Vagina (tissue), 2 donors: ENCODE results near the gene GTF3C5. TPM values are rescaled to one million over a fixed set of nuclear protein-coding genes. Genes with fewer than 3 reads are reported as not detected.
"Not testable (repeated sequence)": the region's sequence is repeated elsewhere in the genome, so short reads cannot be mapped to it uniquely, and the experiment has no call there.

ENCODE experiments used
- DNase-seq, 2 donors: peaks; one replicate each; pipeline ENCODE4 v3.0.0-alpha.2; 2017; ENCODE audit errors: extremely low spot score in 2 of 2
- H3K27ac ChIP-seq: fragments of 200-600 bp; sonication (generic); one replicate; pipeline ENCODE4 v1.5.1; 2019
- H3K27me3 ChIP-seq: fragments of 200-600 bp; sonication (generic); one replicate; pipeline ENCODE4 v1.5.1; 2019
- H3K36me3 ChIP-seq, 2 donors: fragments of 200-600 bp; sonication (generic); one replicate each; pipeline ENCODE4 v1.5.1; 2017 to 2019
- H3K4me1 ChIP-seq: fragments of 200-600 bp; sonication (generic); one replicate; pipeline ENCODE4 v1.5.1; 2019
- H3K4me3 ChIP-seq, 2 donors: fragments of 200-600 bp; sonication (generic); 1 replicate in 1 of 2; 2 replicates in 1 of 2; pipeline ENCODE4 v1.5.1; 2016 to 2019
- H3K9me3 ChIP-seq: fragments of 200-600 bp; sonication (generic); one replicate; pipeline ENCODE4 v1.5.1; 2019
- CTCF ChIP-seq, 3 experiments: fragments of 450-650 bp in 2 of 3; fragments of 200-600 bp in 1 of 3; sonication (generic) in 1 of 3; IDR thresholded peaks; one replicate each; pipeline ENCODE4 v1.5.1; 2017 to 2019; ENCODE audit warnings: antibody characterized with exemption in 3 of 3, mild to moderate bottlenecking in 2 of 3, moderate library complexity in 2 of 3
- POLR2A ChIP-seq, 2 donors: fragments of 450-650 bp; IDR thresholded peaks; one replicate each; pipeline ENCODE4 v1.6.1; 2017; ENCODE audit warnings: antibody characterized with exemption in 2 of 2, mild to moderate bottlenecking in 2 of 2, moderate library complexity in 2 of 2
- POLR2AphosphoS5 ChIP-seq, 2 donors: sonication (generic); formaldehyde crosslinking; IDR thresholded peaks; one replicate each; pipeline ENCODE4 v1.9.0; 2017; ENCODE audit warnings: antibody characterized with exemption in 2 of 2, mild to moderate bottlenecking in 2 of 2, low read depth in 1 of 2; ENCODE audit not compliant: insufficient read depth in 1 of 2
- intact Hi-C: fragments of 100-400 bp; cut with DNase I; formaldehyde crosslinking; loops from one replicate; pipeline ENCODE4 v1.15.1; 2023
- total RNA-seq: library from RNA; depleted of rRNA; stranded (reverse); fragments of >200 nt; gene quantifications from one replicate; pipeline ENCODE4 v1.2.3, GENCODE V29; 2016

GTF3C5 gene
- total RNA-seq, 1 donor from 2014 or later: 53.8 TPM

GRCh38 chr9:132988244-132989013 is 42.4 kb upstream of the GTF3C5 start:
- no peaks in the 10 kb centered on the region for H3K27me3 ChIP-seq
- TF ChIP-seq POLR2A (IDR thresholded peaks at IDR 0.05): no peak
- no peak for DNase-seq
- H3K27ac ChIP-seq: no peak overlapping the region
- intact Hi-C loops: no loop called here
- H3K36me3 ChIP-seq: no peaks in the 10 kb centered on the region
- H3K9me3 ChIP-seq: no peaks in the 10 kb centered on the region
- H3K4me3 ChIP-seq: no peak overlapping the region
- H3K4me1 ChIP-seq: no peaks in the 10 kb centered on the region

- no peaks in the 10 kb centered on the region for H3K36me3 ChIP-seq
- no peaks in the 10 kb centered on the region for H3K27me3 ChIP-seq
- TF ChIP-seq POLR2AphosphoS5 (IDR thresholded peaks at IDR 0.05; ENCODE audit: insufficient read depth in 1 of 2, low read depth in 1 of 2): no peak
- no peak for TF ChIP-seq CTCF (IDR thresholded peaks at IDR 0.05)
- TF ChIP-seq POLR2A (IDR thresholded peaks at IDR 0.05): no peak
- no peak overlapping the region for H3K27ac ChIP-seq
- no peaks in the 10 kb centered on the region for H3K9me3 ChIP-seq
- H3K4me1 ChIP-seq: peaks cover under 1% of the 10 kb centered on the region
- intact Hi-C loops: no loop called here
- H3K4me3 ChIP-seq: no peak overlapping the region
- DNase-seq: no peak
Measured at GRCh38 chr9:132989014-132989310, 41.8 kb upstream of the GTF3C5 start.

- intact Hi-C loops: no loop called here
- H3K36me3 ChIP-seq: no peaks in the 10 kb centered on the region
- H3K4me3 ChIP-seq: no peak overlapping the region
- TF ChIP-seq POLR2A (IDR thresholded peaks at IDR 0.05): no peak
- H3K9me3 ChIP-seq: no peaks in the 10 kb centered on the region
- no peak for DNase-seq
- H3K27me3 ChIP-seq: no peaks in the 10 kb centered on the region
- H3K27ac ChIP-seq: no peak overlapping the region
- peaks cover 5% of the 10 kb centered on the region for H3K4me1 ChIP-seq
Measured at GRCh38 chr9:132989414-132989996, 41.3 kb upstream of the GTF3C5 start.

GRCh38 chr9:132989998-132990557 is 40.7 kb upstream of the GTF3C5 start:
- intact Hi-C loops, H3K27ac ChIP-seq, H3K4me1 ChIP-seq, H3K36me3 ChIP-seq, DNase-seq, H3K4me3 ChIP-seq, H3K9me3 ChIP-seq, H3K27me3 ChIP-seq: not testable (repeated sequence)

- Histone ChIP-seq H3K27ac (no peak overlapping the region), H3K9me3 (no peaks in the 10 kb centered on the region), H3K36me3 (no peaks in the 10 kb centered on the region), H3K27me3 (no peaks in the 10 kb centered on the region), H3K4me1 (peaks cover 10% of the 10 kb centered on the region), H3K4me3 (no peak overlapping the region)
- TF ChIP-seq POLR2A (IDR thresholded peaks at IDR 0.05) (no peak), POLR2AphosphoS5 (IDR thresholded peaks at IDR 0.05; ENCODE audit: insufficient read depth in 1 of 2, low read depth in 1 of 2) (no peak), CTCF (IDR thresholded peaks at IDR 0.05) (no peak)
- no peak for DNase-seq
- intact Hi-C loops: no loop called here
Measured at GRCh38 chr9:132990781-132991180, 40.0 kb upstream of the GTF3C5 start.

- intact Hi-C loops: no loop called here
- no peaks in the 10 kb centered on the region for H3K9me3 ChIP-seq
Measured at GRCh38 chr9:132991351-132992300, 39.2 kb upstream of the GTF3C5 start.

More at GRCh38 chr9:132991351-132992300, 39.2 kb upstream of the GTF3C5 start:
- no peak for DNase-seq
- H3K4me1 ChIP-seq: peaks cover 10% of the 10 kb centered on the region
- H3K27me3 ChIP-seq: no peaks in the 10 kb centered on the region
- no peak overlapping the region for H3K27ac ChIP-seq
- no peak overlapping the region for H3K4me3 ChIP-seq
- no peaks in the 10 kb centered on the region for H3K36me3 ChIP-seq
- TF ChIP-seq POLR2A (IDR thresholded peaks at IDR 0.05) (no peak), POLR2AphosphoS5 (IDR thresholded peaks at IDR 0.05; ENCODE audit: insufficient read depth in 1 of 2, low read depth in 1 of 2) (no peak), CTCF (IDR thresholded peaks at IDR 0.05) (no peak)
